CD4-positive, alpha-beta T cell treated with Interleukin-6 at 100 ng/mL for 8 hours (primary cell): Measurements from ENCODE around the gene ARHGAP33.
A peak's percentile ranks its signal among the peaks of the same experiment; 100 is the strongest.

Source experiments
- DNase-seq: peaks from one replicate; pipeline ENCODE4 v3.0.0-alpha.2; 2020; ENCODE audit warnings: mixed read lengths, low spot score

Gene ARHGAP33

GRCh38 chr19:35740423-35741202, 34.8 kb upstream of the ARHGAP33 start:
- DNase-seq: peak; percentile 95

- no peak for DNase-seq
Observed at GRCh38 chr19:35741203-35741515, 34.2 kb upstream of the ARHGAP33 start.

DNA sequence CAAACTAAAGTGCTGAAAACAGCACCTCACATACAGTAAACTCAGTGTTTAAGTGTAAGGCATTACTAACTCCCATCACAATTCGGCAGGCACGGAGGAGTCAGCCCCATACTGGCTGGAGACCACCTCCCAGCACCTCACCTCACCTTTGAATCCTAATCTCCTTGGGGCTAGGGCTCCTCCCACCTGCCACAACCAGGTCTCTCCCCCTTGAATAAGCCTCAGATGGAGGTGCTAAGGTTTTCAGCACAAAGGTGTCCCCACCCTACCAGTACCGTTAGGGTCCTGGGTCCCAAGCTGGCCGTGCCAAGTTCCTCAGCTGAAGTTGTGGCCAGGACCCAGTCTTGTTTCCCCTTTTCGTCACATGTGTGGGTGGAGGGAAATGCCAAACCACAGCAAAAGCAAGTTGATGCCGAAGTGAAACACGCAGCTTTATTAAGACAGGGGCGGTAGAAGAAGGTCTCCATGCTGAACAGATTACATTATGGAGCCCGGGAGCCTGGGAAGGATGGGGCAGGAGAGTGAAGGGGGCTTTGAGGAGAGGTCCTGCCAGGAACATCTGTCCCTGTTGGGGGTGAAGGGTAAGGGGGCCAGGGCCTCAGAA, 33.1 kb upstream of the ARHGAP33 start, which contains the start of gene IGFLR1:
TSS of gene IGFLR1 (minus strand) at position 332 of the 604 bp plus-strand sequence. CDS start 1,272 bp downstream, outside the sequence.
- DNase-seq: peak; percentile 73

DNA sequence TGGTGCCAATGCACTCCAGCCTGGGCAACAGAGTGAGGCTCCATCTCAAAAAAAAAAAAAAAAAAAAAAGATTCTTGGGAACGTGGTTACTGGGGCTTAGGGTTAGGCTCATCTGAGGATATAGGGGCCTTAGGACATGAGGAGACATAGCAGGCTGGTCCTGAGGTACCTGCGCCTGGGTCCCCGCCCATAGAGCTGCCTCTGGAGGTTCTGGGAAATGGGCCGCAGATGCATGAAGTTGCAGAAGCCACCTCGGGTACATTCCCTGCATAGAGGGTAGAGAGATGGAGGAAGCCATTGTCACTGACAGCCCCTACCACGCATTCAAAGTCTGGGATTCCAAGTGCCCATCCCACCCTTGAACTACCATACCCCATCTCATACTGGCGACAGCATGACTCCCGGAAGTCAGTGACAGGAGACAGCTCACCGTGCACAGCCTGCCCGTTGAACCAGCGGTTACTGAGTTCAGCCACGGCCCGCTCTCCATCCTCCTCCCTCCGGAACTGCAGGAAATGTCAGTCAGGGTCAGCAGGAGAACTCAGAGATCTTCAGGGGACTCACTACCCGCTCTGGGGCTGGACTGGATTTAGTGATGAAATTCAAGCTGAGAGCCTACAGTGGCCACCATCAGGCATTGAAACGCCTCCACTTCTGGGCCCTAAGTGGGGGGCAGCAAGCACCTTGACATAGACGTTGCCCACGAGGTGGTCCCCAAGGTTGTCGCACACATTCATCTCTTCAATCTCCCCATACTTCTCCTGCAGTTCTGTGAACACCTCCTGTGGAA, 31.5 kb upstream of the ARHGAP33 start:
- DNase-seq: no peak

DNA sequence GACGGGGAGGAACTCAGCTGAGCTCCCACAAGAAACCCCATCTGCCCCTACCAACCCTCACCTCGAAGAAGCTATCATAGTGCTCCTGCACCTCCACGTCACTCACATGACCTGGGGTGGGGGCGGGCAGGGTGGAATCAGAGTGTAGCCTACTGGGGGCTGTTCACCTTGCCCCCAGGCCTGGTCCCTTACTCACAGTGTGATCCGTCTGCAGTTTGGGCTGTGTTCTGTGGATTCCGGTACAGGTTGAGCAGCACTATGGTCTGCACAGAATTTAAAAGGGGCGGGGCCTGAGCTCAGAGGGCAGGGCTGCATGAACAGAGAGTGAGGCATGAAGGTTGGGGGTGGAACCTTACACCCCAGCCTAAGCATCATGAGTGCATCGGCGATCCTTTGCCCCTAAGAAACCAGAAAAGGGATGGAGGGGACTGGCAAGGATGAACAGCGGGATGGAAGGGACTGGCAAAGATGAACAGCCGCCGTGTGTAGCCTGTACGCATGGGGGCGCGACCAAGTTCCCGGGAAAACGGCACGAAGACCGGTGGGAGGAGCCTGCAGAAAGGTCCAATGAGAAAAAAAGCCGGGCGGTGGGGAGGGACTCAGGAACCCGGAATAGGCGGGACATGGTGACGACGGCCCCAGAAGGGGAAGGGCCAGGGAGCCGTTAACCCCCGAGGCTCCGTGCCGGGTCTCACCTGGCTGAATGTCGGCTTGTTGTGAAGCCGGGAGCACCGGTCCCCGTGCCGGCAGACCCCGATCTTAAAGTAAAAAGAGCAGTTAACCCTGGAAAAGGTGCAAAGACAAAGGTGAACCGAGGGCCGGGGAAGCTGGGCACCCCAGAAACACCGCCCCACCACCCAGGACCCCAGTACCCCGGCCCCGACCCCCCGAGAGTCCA, 30.7 kb upstream of the ARHGAP33 start:
- DNase-seq: peak; percentile 96

DNA sequence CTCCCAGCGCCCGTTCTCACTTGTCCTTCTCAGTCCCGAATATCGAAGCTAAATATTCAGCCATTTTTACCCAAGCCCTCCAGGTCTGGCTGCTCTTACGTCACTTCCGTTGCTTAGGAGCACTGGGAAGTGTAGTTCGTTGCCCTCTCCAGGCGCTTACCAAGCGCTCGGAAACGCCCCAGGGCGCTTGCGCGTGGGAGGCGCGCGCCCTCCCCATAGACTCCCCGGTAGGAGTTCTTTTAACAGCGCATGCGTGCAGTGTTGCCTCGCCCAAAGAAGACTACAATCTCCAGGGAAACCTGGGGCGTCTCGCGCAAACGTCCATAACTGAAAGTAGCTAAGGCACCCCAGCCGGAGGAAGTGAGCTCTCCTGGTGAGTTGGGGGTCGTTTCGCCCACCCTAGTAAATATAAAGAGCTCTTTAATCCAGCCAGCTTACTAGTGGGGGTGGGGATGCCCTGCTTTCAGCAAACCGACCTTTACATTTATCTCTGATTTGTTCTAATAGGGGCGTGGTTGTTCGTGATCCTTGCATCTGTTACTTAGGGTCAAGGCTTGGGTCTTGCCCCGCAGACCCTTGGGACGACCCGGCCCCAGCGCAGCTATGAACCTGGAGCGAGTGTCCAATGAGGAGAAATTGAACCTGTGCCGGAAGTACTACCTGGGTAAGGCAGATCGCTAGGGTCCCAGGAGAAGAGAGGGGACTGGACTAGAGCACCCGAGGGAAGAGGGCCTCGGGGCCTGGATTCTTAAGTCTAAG, 29.9 kb upstream of the ARHGAP33 start, which contains the start of the genes PSENEN and U2AF1L4:
TSS of gene PSENEN (plus strand) at position 324 of the 759 bp plus-strand sequence. CDS start at position 604, 280 bp downstream.
TSS of gene U2AF1L4 (minus strand) at position 91 of the 759 bp plus-strand sequence. CDS start at position 64, 27 bp downstream.
- peak; percentile 99 for DNase-seq

DNA sequence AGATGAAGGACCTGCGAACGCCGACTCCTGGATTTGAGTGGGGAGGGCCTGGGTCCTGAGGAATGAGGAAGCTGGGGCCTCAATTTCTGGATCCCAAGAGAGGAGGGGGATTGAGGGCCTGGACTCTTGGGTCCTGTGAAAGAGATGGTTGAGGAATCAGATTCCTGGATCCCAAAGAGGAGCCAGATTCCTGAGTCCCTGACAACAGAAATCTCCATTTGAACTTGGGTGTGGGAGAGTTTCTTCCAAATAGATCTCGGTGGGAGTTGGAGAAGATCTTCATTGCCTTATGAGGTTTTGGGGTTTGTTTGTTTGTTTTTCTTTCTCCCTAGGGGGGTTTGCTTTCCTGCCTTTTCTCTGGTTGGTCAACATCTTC, 29.3 kb upstream of the ARHGAP33 start:
- no peak for DNase-seq

GRCh38 chr19:35746531-35746930, 28.8 kb upstream of the ARHGAP33 start:
- no peak for DNase-seq

- peak; percentile 99 for DNase-seq
Observed at GRCh38 chr19:35748106-35749020, 27.0 kb upstream of the ARHGAP33 start, which contains the start of gene LIN37. Gene LIN37, plus strand, starts transcription at chr19:35748576. Its CDS starts 149 bp downstream, at chr19:35748725.

DNA sequence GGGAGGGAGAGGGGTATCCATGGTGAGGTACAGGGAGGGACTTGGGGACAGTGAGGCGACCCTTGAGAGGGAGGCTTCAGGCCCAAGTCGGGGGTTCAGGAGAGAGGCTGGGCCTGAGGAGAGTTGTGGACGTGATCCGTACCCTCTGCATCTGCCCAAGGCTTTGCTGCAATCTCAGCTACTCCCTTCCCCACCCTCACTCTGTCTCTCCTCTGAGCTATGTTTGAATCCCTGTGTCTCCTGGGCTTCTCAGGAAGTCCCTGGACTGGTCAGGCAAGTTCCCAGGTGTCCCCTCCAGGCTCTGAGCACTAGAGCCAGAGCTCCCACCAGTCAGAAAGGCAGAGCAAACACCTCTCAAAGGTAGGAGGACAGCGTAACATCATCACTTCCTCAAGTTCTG, 25.2 kb upstream of the ARHGAP33 start:
- DNase-seq: no peak

- no peak for DNase-seq
Observed at GRCh38 chr19:35751839-35752745, 23.3 kb upstream of the ARHGAP33 start.

DNA sequence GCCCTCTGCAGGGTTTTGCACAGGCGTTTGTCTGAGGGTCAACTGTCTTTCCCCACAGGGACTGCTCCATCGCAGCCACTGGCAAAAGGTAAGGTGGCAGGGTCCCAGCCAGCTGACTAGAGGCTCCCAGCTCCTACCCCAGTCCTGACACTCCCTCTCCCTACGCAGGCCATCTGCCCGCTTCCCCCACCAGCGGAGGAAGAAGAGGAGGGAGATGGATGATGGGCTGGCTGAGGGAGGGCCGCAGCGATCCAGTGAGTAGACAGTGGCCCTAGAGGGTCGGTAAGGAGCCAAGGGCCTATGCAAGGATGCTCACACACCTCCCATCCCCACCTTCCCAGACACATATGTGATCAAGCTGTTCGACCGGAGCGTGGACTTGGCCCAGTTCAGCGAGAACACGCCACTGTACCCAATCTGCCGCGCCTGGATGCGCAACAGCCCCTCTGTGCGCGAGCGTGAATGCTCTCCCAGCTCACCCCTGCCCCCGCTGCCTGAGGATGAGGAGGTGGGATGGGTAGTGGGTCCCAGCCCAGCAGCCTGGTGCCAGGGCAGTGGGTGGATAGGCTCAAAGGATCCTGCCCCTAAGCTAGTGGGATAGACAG, 22.5 kb upstream of the ARHGAP33 start:
- no peak for DNase-seq

DNA sequence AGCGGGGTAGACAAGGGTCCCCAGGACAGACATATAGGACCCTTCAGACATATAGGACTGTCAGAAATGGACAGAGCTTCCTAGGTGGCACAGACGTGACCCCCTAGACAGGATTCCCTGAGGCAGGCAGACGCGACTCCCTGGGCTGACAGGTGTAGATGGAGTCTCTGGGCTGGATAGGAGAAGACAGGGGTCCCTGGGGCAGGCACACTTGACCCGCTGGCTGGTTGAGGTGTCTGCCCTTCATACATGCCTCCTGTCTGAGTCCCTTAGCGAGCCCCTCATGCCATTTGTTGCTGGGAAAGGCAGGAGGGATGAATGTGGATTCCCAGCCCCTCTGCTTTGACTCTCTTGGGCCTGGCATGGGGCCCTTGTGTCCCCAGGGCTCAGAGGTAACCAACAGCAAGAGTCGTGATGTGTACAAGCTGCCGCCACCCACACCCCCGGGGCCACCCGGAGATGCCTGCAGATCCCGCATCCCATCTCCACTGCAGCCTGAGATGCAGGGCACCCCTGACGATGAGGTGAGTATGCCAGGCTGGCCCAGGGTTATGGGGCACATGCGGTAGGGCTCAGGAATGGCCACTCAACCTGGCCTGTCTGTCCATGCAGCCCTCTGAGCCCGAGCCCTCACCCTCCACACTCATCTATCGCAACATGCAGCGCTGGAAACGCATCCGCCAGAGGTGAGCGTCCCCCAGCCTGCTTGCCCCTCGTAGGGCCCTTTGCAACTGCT, 21.6 kb upstream of the ARHGAP33 start:
- DNase-seq: no peak

DNA sequence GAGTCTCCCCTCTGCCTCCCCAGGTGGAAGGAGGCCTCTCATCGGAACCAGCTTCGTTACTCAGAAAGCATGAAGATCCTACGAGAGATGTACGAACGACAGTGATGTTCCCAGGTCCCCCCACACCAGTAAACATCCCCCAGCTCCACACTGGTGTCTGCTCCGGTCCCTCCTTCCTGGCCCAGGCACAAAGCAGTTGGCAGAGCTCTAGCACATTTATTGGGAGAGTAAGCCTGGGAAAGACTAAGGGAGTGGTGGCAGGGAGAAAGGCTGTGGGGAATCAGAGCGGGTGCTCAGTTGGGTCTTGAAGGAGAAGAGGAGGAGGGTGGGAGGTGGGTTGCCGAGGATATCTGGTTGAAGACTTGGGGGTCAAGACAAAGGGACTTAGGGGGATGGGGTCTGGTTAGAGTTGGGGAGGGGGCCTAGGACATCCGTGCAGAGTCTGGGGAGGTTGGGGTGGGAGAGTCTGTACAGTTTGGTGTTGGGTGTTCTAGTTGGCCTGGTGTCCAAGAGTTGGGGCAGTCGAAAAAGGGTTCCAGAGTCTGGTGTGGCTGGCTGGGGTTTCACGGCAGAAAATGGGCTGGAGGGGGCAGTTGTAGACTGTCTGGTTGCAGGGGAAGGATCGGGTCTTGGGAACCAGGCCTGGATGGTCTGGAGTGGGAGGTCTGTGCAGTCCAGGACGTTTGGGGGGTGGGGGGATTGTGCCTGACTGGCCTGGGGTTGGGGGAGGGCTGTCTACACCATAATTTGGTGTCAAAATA, 20.8 kb upstream of the ARHGAP33 start:
- no peak for DNase-seq

DNA sequence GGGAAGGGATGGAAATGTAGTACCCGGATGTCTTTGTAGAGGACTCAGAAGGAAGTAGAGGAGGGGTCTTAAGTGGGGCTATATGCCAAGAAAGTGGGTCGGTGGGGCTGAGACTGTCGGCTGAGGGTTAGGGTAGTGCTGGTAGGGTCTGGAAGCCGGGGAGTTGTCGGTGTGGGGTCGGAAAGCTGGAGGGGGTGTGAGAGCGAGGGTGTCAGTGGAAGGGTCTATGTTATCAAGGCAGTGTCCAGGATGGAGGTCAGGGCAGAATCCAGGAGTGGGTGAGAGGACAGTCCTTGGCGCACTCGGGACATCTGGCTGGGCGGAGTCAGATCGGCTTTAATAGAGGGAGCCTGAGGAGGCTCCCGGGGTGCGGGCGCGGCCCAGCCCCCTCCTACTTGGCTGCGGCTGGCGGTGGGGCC, 20.2 kb upstream of the ARHGAP33 start:
- no peak for DNase-seq

DNA sequence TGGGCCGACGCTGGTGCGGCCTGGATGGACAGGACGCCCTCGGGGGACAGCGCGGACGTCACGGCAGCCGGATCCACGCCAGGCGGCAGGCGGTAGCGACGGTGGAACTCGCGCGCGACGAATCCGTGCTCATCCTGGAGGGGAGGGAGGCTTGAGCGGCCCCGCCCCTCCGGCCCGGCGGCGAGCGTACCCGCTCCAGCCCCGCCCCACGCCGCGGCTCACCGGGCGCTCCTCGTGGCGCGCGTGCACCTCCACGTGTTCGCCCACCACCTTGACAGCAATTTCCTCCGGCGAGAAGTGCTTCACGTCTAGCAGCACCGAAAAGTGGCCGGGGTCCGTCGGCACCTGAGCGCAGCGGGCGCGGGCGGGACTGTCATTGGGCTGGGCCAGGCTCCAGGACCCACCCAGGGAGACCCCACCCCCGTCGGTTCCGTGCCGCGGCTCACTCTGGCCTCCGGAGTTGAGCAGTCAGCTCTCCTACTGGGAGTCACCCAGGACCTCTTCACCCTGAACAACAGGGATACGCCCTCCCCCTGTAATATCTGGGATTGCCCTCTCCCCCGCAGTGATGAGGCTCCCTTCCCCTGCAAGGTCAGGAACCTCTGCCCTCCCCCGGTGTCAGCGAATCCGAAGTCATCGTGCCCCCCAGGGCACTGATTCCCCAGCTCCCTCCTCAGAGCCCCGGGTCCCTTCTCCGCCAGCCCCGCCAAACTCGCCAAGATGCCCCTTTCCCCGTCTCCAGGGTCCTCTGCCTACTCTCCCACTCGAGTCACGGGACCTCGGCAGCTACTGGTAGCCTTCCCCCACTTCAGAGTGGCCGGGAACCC, 19.6 kb upstream of the ARHGAP33 start:
- peak; percentile 53 for DNase-seq
